Cardiac muscle cell (in vitro differentiated cells and primary cell): ENCODE data around the gene ACOX2. TPM values are rescaled to one million over a fixed set of nuclear protein-coding genes. Genes with fewer than 3 reads are reported as not detected.

ENCODE experiments used
- DNase-seq, 2 donors: peaks; one replicate each; pipeline versions ENCODE4 v3.0.0 to v3.0.0-alpha.2; 2010 to 2017; ENCODE audit warnings: low read depth in 1 of 2, low spot score in 1 of 2
- H3K27ac ChIP-seq: fragments of 200-600 bp; sonication (generic); 2 replicates; pipeline ENCODE4 v1.5.1; 2016
- H3K27me3 ChIP-seq: fragments of 200-600 bp; sonication (generic); 2 replicates; pipeline ENCODE4 v1.6.0; 2016; ENCODE audit warnings: control low read depth
- H3K36me3 ChIP-seq: fragments of 200-600 bp; sonication (generic); 2 replicates; pipeline ENCODE4 v1.5.1; 2016; ENCODE audit warnings: control low read depth
- H3K4me1 ChIP-seq: fragments of 200-600 bp; sonication (generic); 2 replicates; pipeline ENCODE4 v1.8.1; 2017; ENCODE audit warnings: low read depth, mild to moderate bottlenecking, mixed run types
- H3K4me3 ChIP-seq: fragments of 200-600 bp; sonication (generic); 2 replicates; pipeline ENCODE4 v1.5.1; 2016; ENCODE audit warnings: mild to moderate bottlenecking
- H3K9me3 ChIP-seq: fragments of 200-600 bp; sonication (generic); 2 replicates; pipeline ENCODE4 v1.5.1; 2017; ENCODE audit warnings: low read depth, mild to moderate bottlenecking, control low read depth
- CTCF ChIP-seq: IDR thresholded peaks from 2 replicates; pipeline ENCODE4 v1.5.1; 2012; ENCODE audit warnings: low read depth, mild to moderate bottlenecking, low read length
- polyA plus RNA-seq: library from polyadenylated mRNA; unstranded; fragments of >200 nt; fragmentation: Nextera tagmentation; extraction: Ambion mirVana; gene quantifications from 2 replicates; pipeline ENCODE4 v1.2.1, GENCODE V29; 2016
- total RNA-seq: library from RNA; depleted of rRNA; stranded (reverse); fragments of >200 nt; gene quantifications from 2 replicates; pipeline ENCODE4 v1.2.3, GENCODE V29; 2016

The ACOX2 gene
- total and polyA plus RNA-seq, 2 experiments from 2014 or later: 18.9 to 42.5 TPM

GRCh38 chr3:58507356-58508078 is 29.5 kb downstream of the ACOX2 start:
- no peaks in the 10 kb centered on the region for H3K9me3 ChIP-seq
- no peak for TF ChIP-seq CTCF
- no peak overlapping the region for H3K27ac ChIP-seq
- no peak overlapping the region for H3K4me3 ChIP-seq
- no peaks in the 10 kb centered on the region for H3K36me3 ChIP-seq
- no peak for DNase-seq
- H3K4me1 ChIP-seq: no peaks in the 10 kb centered on the region
- H3K27me3 ChIP-seq: no peaks in the 10 kb centered on the region

- H3K27ac ChIP-seq: no peak overlapping the region
- no peak for DNase-seq
- no peak for TF ChIP-seq CTCF
- H3K4me1 ChIP-seq: no peaks in the 10 kb centered on the region
- H3K27me3 ChIP-seq: no peaks in the 10 kb centered on the region
- H3K9me3 ChIP-seq: no peaks in the 10 kb centered on the region
- peaks cover 5% of the 10 kb centered on the region for H3K36me3 ChIP-seq
- H3K4me3 ChIP-seq: no peak overlapping the region
These were observed 34.1 kb downstream of the ACOX2 start for GRCh38 chr3:58502872-58503271.

- TF ChIP-seq CTCF: no peak
- Histone ChIP-seq H3K36me3 (peaks cover 5% of the 10 kb centered on the region), H3K27ac (no peak overlapping the region), H3K27me3 (no peaks in the 10 kb centered on the region), H3K4me3 (no peak overlapping the region), H3K4me1 (peaks cover 17% of the 10 kb centered on the region), H3K9me3 (no peaks in the 10 kb centered on the region)
- DNase-seq: no peak
These were observed 39.9 kb downstream of the ACOX2 start for GRCh38 chr3:58497097-58497496.

- no peak overlapping the region for H3K27ac ChIP-seq
- peak; percentile 16 for TF ChIP-seq CTCF
- H3K27me3 ChIP-seq: no peaks in the 10 kb centered on the region
- peaks cover 5% of the 10 kb centered on the region for H3K36me3 ChIP-seq
- no peaks in the 10 kb centered on the region for H3K9me3 ChIP-seq
- no peak overlapping the region for H3K4me3 ChIP-seq
- peak in 1 of 2 donors; percentile 57 for DNase-seq
- H3K4me1 ChIP-seq: peaks cover 17% of the 10 kb centered on the region
These were observed 40.7 kb downstream of the ACOX2 start for GRCh38 chr3:58496206-58496857.

- Histone ChIP-seq H3K4me3 (no peak overlapping the region), H3K4me1 (peaks cover 17% of the 10 kb centered on the region)
- no peak for DNase-seq
These were observed 41.9 kb downstream of the ACOX2 start for GRCh38 chr3:58495101-58495500.

More at GRCh38 chr3:58495101-58495500, 41.9 kb downstream of the ACOX2 start:
- Histone ChIP-seq H3K9me3 (no peaks in the 10 kb centered on the region), H3K27me3 (no peaks in the 10 kb centered on the region), H3K36me3 (no peaks in the 10 kb centered on the region), H3K27ac (no peak overlapping the region)
- TF ChIP-seq CTCF: no peak
